ENCODE measurements around the gene GYS2. TPM values are rescaled to one million over a fixed set of nuclear protein-coding genes. Genes with fewer than 3 reads are reported as not detected.
"Not testable (repeated sequence)": the region's sequence is repeated elsewhere in the genome, so short reads cannot be mapped to it uniquely, and the experiment has no call there.

Gene GYS2
- total RNA-seq, 2 donors from 2014 or later: not detected

- Mint-ChIP-seq H3K9me3 (peaks cover 7% of the 10 kb centered on the region in 2 donors), H3K27ac (peak overlapping the region; percentile 16 to 75), H3K36me3 (peaks cover 4 to 12% of the 10 kb centered on the region in 2 donors)
- peak; percentile 93 to 95 for ATAC-seq
- DNase-seq (ENCODE audit: low spot score in 2 of 2): no peak
Observed at GRCh38 chr12:21615431-21615830, 10.8 kb upstream of the GYS2 start.

- ATAC-seq: no peak
Observed at GRCh38 chr12:21614506-21614905, 9.9 kb upstream of the GYS2 start.

DNA sequence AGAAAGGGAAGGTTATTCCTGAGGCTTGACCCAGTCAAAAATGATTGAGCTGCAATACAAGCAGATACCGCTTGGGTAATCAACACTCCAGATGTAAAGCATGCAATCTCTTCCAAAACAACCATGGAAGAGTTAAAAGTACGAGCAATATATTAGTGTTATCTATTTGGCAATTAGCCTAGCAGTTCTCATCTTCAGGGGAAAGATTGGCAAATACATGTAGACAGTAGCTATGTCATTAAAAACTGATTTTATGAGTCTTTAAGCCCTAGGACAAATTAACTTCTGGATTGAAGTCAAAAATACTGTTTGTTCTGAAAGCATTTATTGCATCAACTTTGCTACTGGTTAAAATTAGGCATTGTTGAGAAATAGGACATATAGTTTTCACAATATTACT, 9.3 kb upstream of the GYS2 start:
- Mint-ChIP-seq H3K9me3 (peaks cover 7% of the 10 kb centered on the region in 2 donors), H3K36me3 (peaks cover 4 to 12% of the 10 kb centered on the region in 2 donors), H3K27ac (peak overlapping the region in 1 of 2 donors; percentile 75)
- ATAC-seq (no peak), DNase-seq (ENCODE audit: low spot score in 2 of 2) (no peak)

More at GRCh38 chr12:21614506-21614905, 9.9 kb upstream of the GYS2 start:
- peaks cover 4 to 12% of the 10 kb centered on the region in 2 donors for H3K36me3 Mint-ChIP-seq
- peaks cover 7% of the 10 kb centered on the region in 2 donors for H3K9me3 Mint-ChIP-seq
- no peak for DNase-seq (ENCODE audit: low spot score in 2 of 2)
- peak overlapping the region; percentile 32 to 75 for H3K27ac Mint-ChIP-seq

DNA sequence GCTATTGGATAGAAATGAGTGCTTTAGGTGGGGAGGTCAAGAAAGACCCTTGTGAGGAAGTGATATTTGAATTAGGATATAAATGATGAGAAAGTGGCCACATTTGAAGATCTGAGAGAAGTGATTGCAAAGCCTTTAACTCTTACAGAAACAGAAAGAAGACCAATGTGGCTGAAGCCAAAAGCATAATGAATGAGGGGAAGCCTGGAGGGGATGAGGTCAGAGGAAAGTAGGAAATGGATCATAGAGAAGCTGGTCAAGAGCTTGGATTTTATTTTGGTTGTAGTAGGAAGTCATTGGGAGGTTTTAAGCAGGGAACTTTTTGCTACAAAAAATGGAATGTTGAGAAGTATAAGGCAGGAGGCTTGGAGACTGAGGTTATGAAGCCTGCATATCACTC, 3.5 kb upstream of the GYS2 start:
- H3K36me3 Mint-ChIP-seq: no peaks in the 10 kb centered on the region

DNA sequence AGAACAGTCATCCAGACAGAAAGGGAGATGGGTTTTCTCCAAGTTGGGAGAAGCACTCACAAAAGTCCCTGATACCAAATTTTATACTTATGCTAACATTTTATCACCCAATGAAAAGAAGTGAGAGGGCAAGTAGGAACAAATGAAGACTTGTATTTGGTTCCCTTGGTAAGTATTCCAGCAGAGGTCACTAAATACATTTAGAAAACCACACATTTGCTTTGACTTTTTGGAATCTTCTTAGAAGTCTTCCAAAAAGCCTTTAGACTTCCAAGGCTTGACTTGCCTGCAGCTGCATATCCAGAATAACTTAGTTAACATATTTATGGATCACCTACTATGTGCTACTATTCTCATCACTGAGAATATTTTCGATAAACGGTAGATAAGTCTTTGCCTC, 3.1 kb upstream of the GYS2 start:
- no peak for ATAC-seq
- DNase-seq (ENCODE audit: low spot score in 2 of 2): no peak
- no peaks in the 10 kb centered on the region for H3K36me3 Mint-ChIP-seq
- H3K9me3 Mint-ChIP-seq: no peaks in the 10 kb centered on the region
- no peak overlapping the region for H3K27ac Mint-ChIP-seq

More for the DNA sequence above, 3.5 kb upstream of the GYS2 start:
- peak in 1 of 2 donors; percentile 41 for ATAC-seq
- DNase-seq (ENCODE audit: low spot score in 2 of 2): no peak
- Mint-ChIP-seq H3K27ac (no peak overlapping the region), H3K9me3 (no peaks in the 10 kb centered on the region)

GRCh38 chr12:21606175-21606574, 1.5 kb upstream of the GYS2 start:
- ATAC-seq: no peak
- Mint-ChIP-seq H3K9me3 (no peaks in the 10 kb centered on the region), H3K36me3 (no peaks in the 10 kb centered on the region), H3K27ac (no peak overlapping the region)
- no peak for DNase-seq (ENCODE audit: low spot score in 2 of 2)

- H3K9me3 Mint-ChIP-seq: no peaks in the 10 kb centered on the region
- DNase-seq (ENCODE audit: low spot score in 2 of 2): no peak
- ATAC-seq: no peak
- H3K36me3 Mint-ChIP-seq: no peaks in the 10 kb centered on the region
- no peak overlapping the region for H3K27ac Mint-ChIP-seq
Observed at GRCh38 chr12:21602774-21603173, 1.9 kb downstream of the GYS2 start.

DNA sequence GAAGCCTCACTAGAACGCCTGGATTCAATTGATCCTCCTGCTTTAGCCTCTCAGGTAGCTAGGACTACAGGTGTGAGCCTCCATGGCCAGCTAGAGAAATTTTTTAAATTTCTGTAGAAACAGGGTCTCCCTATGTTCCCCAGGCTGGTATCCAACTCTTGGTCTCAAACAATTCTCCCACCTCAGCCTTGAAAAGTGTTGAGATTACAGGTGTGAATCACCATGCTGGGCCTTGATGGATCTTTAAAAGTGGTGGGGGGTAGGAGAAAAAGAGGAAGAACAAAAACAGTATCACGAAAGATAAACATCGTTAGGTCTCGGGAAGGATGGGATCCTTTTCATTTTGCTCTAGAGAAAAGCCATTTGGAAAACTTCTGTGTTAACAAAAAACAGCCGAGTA, 4.5 kb downstream of the GYS2 start:
- ATAC-seq (no peak), DNase-seq (ENCODE audit: low spot score in 2 of 2) (no peak)
- Mint-ChIP-seq H3K36me3 (peaks cover 0 to 4% of the 10 kb centered on the region in 2 donors), H3K9me3 (peaks cover 0 to 7% of the 10 kb centered on the region in 2 donors), H3K27ac (no peak overlapping the region)

DNA sequence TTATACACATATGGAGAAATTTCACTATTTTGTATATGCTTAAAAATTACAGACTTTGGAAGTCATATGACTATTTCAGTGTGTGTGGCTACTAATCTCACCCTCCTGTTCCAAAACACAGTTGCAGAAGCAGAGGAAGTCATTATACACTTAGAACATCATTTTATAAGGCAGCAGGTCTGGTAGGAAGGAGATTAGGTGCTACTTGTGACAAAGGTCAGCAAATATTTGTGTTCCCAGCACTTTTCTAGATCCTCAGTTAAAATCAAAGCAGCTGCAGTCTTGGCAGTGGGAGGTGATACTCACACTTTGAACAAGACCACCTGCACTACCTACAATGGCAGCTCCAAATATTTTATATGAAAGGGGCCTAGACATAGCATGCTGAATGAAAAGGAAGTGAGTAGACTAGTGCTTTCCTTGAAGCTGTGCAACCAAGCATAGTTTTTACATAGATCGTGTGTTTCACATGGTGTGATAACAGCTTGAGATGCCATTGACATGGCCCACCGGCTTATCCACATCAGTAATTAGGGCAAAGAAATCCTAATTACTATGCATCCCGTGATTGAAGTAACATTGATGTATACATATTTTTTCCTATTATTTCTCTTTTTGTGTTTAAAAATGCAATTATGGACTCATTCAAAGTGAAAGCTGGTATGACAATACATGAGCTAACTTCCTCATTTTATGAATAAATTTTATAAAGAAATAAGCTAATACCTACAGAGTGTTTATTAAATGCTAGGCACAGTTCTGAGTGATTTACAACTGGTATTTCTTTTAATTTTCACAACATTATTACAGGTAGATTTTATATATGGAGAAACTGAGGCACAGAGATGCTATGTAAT, 5.3 kb downstream of the GYS2 start:
- H3K36me3 Mint-ChIP-seq: peaks cover 0 to 7% of the 10 kb centered on the region in 2 donors
- peaks cover 0 to 7% of the 10 kb centered on the region in 2 donors for H3K9me3 Mint-ChIP-seq
- DNase-seq (ENCODE audit: low spot score in 2 of 2) (no peak), ATAC-seq (no peak)
- H3K27ac Mint-ChIP-seq: no peak overlapping the region

GRCh38 chr12:21598651-21599050, 6.0 kb downstream of the GYS2 start:
- no peak overlapping the region for H3K27ac Mint-ChIP-seq
- peaks cover 0 to 7% of the 10 kb centered on the region in 2 donors for H3K36me3 Mint-ChIP-seq
- peaks cover 0 to 11% of the 10 kb centered on the region in 2 donors for H3K9me3 Mint-ChIP-seq
- DNase-seq (ENCODE audit: low spot score in 2 of 2) (no peak), ATAC-seq (no peak)

DNA sequence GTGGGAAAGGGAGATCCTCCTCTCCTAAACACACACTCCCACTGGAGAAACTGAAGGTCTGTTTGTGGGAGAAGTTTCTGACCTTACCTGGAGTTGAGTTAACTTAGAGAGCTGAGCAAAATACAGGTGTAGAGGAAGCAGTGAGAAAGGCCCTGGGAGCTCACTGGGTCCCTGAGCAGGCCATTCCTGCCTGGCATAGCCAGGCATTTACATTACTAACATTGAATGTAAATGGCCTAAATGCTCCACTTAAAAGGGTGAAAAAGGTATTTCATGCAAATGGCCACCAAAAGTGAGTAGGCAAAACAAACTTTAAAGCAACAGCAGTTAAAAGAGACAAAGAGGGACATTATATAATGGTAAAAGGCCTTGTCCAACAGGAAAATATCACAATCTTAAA, 9.3 kb downstream of the GYS2 start:
- not testable (repeated sequence) for H3K27ac Mint-ChIP-seq; DNase-seq (ENCODE audit: low spot score in 2 of 2); ATAC-seq
- H3K36me3 Mint-ChIP-seq: peaks cover 17 to 30% of the 10 kb centered on the region in 2 donors
- peaks cover 18 to 30% of the 10 kb centered on the region in 2 donors for H3K9me3 Mint-ChIP-seq

DNA sequence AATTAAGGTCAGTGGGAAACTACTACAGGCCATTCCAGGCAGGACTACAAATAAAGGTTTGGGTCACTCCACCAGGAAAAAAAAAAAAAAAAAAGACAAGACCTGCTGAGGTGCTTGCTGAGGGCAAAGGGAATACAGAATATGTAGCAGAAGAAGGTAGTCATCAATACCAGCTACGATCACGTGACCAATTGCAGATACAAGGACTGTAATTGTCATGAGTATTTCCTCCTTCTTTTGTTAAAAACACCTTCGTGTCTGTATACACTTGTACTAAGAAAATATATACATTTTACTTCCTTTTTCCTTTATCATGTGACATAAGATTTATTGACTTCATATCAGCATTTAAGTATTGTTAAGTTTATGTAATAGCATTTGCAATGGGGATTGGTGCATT, 19.2 kb downstream of the GYS2 start:
- peaks cover 3 to 23% of the 10 kb centered on the region in 2 donors for H3K9me3 Mint-ChIP-seq
- ATAC-seq (no peak), DNase-seq (ENCODE audit: low spot score in 2 of 2) (no peak)
- peaks cover 2% of the 10 kb centered on the region in 2 donors for H3K36me3 Mint-ChIP-seq
- H3K27ac Mint-ChIP-seq: no peak overlapping the region

GRCh38 chr12:21584403-21585182, 20.1 kb downstream of the GYS2 start:
- ATAC-seq; DNase-seq (ENCODE audit: low spot score in 2 of 2); H3K27ac Mint-ChIP-seq; H3K36me3 Mint-ChIP-seq: not testable (repeated sequence)
- H3K9me3 Mint-ChIP-seq: peaks cover 0 to 21% of the 10 kb centered on the region in 2 donors

- Mint-ChIP-seq H3K9me3 (peaks cover 0 to 16% of the 10 kb centered on the region in 2 donors), H3K27ac (no peak overlapping the region), H3K36me3 (peaks cover 0 to 5% of the 10 kb centered on the region in 2 donors)
- DNase-seq (ENCODE audit: low spot score in 2 of 2) (no peak), ATAC-seq (no peak)
Observed at GRCh38 chr12:21583587-21583986, 21.1 kb downstream of the GYS2 start.

- ATAC-seq: no peak
- H3K36me3 Mint-ChIP-seq: peaks cover 0 to 5% of the 10 kb centered on the region in 2 donors
- DNase-seq (ENCODE audit: low spot score in 2 of 2): no peak
- no peak overlapping the region for H3K27ac Mint-ChIP-seq
- H3K9me3 Mint-ChIP-seq: peaks cover 0 to 4% of the 10 kb centered on the region in 2 donors
Observed at GRCh38 chr12:21580748-21581516, 23.7 kb downstream of the GYS2 start.

DNA sequence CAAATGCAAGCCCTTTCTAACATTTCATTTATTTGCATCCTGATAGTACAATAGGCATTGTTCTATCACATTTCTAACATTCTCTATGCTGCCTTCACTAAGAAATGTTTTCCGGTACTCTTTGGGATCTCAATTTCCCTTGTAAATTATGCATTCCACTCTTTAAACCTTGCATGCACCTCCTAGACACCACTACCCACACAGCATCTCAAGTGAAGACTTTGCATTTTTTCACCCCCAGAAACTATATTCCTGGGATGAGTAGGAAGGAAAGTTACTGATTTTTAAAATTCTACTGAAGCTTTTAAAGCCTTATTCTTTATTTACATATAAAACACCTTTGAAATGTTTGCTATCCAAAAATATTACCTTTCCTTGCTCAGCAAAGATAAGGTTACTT, 27.1 kb downstream of the GYS2 start:
- Mint-ChIP-seq H3K9me3 (no peaks in the 10 kb centered on the region), H3K36me3 (peaks cover 0 to 5% of the 10 kb centered on the region in 2 donors), H3K27ac (no peak overlapping the region)
- DNase-seq (ENCODE audit: low spot score in 2 of 2) (no peak), ATAC-seq (no peak)
